Fibroblast of lung (primary cell): ENCODE measurements around the gene DUSP7. TPM values are rescaled to one million over a fixed set of nuclear protein-coding genes. Genes with fewer than 3 reads are reported as not detected.
A peak's percentile ranks its signal among the peaks of the same experiment; 100 is the strongest.

ENCODE experiments used
- DNase-seq, 2 donors: peaks; one replicate each; pipeline versions ENCODE4 v3.0.0 to v3.0.0-alpha.2; 2010; ENCODE audit warnings: low read depth in 2 of 2
- H2AFZ ChIP-seq: 2 replicates; pipeline ENCODE4 v1.5.1; 2012; ENCODE audit warnings: low read length, control low read depth, inconsistent platforms
- H3K27ac ChIP-seq: 2 replicates; pipeline ENCODE4 v1.5.1; 2011; ENCODE audit warnings: low read length, control low read depth; ENCODE audit not compliant: insufficient read depth
- H3K27me3 ChIP-seq: 2 replicates; pipeline ENCODE4 v1.5.1; 2011; ENCODE audit warnings: mild to moderate bottlenecking, low read length; ENCODE audit not compliant: control insufficient read depth, insufficient read depth
- H3K36me3 ChIP-seq: 2 replicates; pipeline ENCODE4 v1.5.1; 2011; ENCODE audit warnings: low read length; ENCODE audit not compliant: control insufficient read depth, insufficient read depth
- H3K4me1 ChIP-seq: 2 replicates; pipeline ENCODE4 v1.5.1; 2011; ENCODE audit warnings: low read length; ENCODE audit not compliant: control insufficient read depth, insufficient read depth; ENCODE audit errors: extremely low read depth
- H3K4me2 ChIP-seq: 2 replicates; pipeline ENCODE4 v1.5.1; 2011; ENCODE audit warnings: low read length, control low read depth; ENCODE audit not compliant: insufficient read depth; ENCODE audit errors: extremely low read depth
- H3K4me3 ChIP-seq, 4 experiments: fragments of 200-600 bp in 1 of 4; sonication (generic) in 1 of 4; replicated peaks in 1 of 4; 2 replicates each; pipeline ENCODE4 v1.5.1; 2011 to 2016; ENCODE audit warnings: low read length in 4 of 4, low read depth in 3 of 4, mild to moderate bottlenecking in 3 of 4, control low read depth in 2 of 4, inconsistent platforms in 1 of 4, mixed read lengths in 1 of 4; ENCODE audit not compliant: insufficient read depth in 1 of 4; ENCODE audit errors: control extremely low read depth in 1 of 4
- H3K79me2 ChIP-seq: 2 replicates; pipeline ENCODE4 v1.5.1; 2012; ENCODE audit warnings: mild to moderate bottlenecking, low read length, inconsistent platforms; ENCODE audit not compliant: control insufficient read depth, insufficient read depth
- H3K9ac ChIP-seq: 2 replicates; pipeline ENCODE4 v1.5.1; 2011; ENCODE audit warnings: mild to moderate bottlenecking, low read length, control low read depth; ENCODE audit not compliant: insufficient read depth
- H3K9me3 ChIP-seq: 2 replicates; pipeline ENCODE4 v1.5.1; 2012; ENCODE audit warnings: low read depth, low read length; ENCODE audit not compliant: control insufficient read depth, insufficient read depth
- H4K20me1 ChIP-seq: 2 replicates; pipeline ENCODE4 v1.5.1; 2011; ENCODE audit warnings: low read length; ENCODE audit not compliant: control insufficient read depth, insufficient read depth; ENCODE audit errors: extremely low read depth
- EZH2 ChIP-seq: IDR thresholded peaks from 2 replicates; pipeline ENCODE4 v1.5.1; 2012; ENCODE audit warnings: low read length, control low read depth, mild to moderate bottlenecking; ENCODE audit errors: missing control alignments
- polyA plus RNA-seq, 2 donors: library from polyadenylated mRNA; depleted of rRNA in 1 of 2; stranded (reverse) in 1 of 2; unstranded in 1 of 2; fragments of >200 nt; gene quantifications; 2 replicates each; pipeline ENCODE4 v1.2.1, GENCODE V29; 2011 to 2012; ENCODE audit warnings: missing spikeins in 1 of 2
- total RNA-seq: library from RNA; depleted of rRNA; stranded (reverse); fragments of >200 nt; gene quantifications from 2 replicates; pipeline ENCODE4 v1.2.1, GENCODE V29; 2014
- TF ChIP-seq, protein P1 (sequence below), 2 donors: IDR thresholded peaks in 1 of 2; conservative IDR thresholded peaks in 1 of 2; 1 replicate in 1 of 2; 2 replicates in 1 of 2; pipeline ENCODE4 v1.5.1; 2011 to 2012; ENCODE audit warnings: low read length in 2 of 2, control low read depth in 1 of 2, inconsistent platforms in 1 of 2, low read depth in 1 of 2, mild to moderate bottlenecking in 1 of 2

Gene DUSP7
- total and polyA plus RNA-seq, 2 donors (not counting 1 experiment from before 2014, with no cell fraction given): 5.6 to 26.5 TPM

DNA sequence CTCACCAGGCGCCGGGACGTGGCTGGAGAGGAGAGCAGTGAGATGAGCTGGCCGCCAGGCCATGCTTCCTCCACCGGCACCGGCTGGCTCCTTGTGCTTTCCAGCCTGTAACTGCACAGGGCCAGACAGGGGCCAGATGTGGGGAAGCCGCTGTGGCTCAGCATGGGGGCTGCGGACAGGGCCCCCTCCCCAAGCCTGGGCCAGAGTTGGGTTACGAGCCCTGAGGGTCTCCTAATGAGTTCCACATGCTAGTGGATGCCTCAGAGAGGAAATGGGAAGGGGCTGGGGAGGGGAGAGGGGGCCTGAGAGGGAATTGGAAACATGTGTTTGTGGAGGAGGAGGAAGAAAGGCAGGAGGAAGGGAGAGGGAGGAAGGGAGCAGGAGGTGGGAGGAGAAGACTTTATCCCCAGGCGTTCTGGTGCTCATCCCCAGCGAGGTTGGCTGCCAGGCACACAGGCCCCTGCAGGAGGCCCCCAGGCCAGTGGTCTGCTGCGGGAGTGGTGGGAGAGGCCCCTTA, 11.7 kb upstream of the DUSP7 start:
- Histone ChIP-seq H3K79me2 (no peaks in the 10 kb centered on the region), H3K36me3 (no peaks in the 10 kb centered on the region), H3K4me1 (no peaks in the 10 kb centered on the region), H3K27ac (no peak overlapping the region), H3K9ac (no peak overlapping the region), H4K20me1 (no peaks in the 10 kb centered on the region), H3K4me3 (no peak overlapping the region), H3K27me3 (no peaks in the 10 kb centered on the region), H3K9me3 (no peaks in the 10 kb centered on the region), H2AFZ (no peak overlapping the region), H3K4me2 (no peak overlapping the region)
- TF ChIP-seq EZH2: no peak
- TF ChIP-seq, protein P1, sequence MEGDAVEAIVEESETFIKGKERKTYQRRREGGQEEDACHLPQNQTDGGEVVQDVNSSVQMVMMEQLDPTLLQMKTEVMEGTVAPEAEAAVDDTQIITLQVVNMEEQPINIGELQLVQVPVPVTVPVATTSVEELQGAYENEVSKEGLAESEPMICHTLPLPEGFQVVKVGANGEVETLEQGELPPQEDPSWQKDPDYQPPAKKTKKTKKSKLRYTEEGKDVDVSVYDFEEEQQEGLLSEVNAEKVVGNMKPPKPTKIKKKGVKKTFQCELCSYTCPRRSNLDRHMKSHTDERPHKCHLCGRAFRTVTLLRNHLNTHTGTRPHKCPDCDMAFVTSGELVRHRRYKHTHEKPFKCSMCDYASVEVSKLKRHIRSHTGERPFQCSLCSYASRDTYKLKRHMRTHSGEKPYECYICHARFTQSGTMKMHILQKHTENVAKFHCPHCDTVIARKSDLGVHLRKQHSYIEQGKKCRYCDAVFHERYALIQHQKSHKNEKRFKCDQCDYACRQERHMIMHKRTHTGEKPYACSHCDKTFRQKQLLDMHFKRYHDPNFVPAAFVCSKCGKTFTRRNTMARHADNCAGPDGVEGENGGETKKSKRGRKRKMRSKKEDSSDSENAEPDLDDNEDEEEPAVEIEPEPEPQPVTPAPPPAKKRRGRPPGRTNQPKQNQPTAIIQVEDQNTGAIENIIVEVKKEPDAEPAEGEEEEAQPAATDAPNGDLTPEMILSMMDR (conservative IDR thresholded peaks at IDR 0.05 in 1 of 2, IDR thresholded peaks at IDR 0.05 in 1 of 2; ENCODE audit: low read depth in 1 of 2, low read length in 2 of 2): no peak
- DNase-seq: peak in 1 of 2 donors; percentile 43

DNA sequence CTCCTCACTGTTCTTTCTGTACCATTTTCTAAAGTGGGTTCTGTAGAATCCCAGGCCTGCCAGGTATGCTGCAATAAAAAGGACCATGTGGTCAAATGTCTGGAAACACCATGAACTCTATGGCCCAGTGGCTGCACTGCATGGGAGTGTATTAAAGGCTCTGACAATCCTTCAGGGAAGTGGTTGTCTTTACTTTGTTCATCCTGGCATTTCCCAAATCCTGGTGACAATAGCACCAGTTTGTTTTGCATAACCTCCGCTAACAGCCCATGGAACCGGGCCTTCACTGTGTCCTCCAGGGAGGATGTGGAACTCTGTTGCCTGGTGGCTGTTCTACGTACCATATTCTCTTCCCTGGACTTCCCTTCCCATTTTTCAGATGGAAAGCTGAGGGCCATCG, 11.2 kb upstream of the DUSP7 start:
- no peak for DNase-seq
- Histone ChIP-seq H3K4me1 (peaks cover 4% of the 10 kb centered on the region), H3K4me3 (no peak overlapping the region), H3K9ac (no peak overlapping the region), H3K27ac (no peak overlapping the region), H3K27me3 (no peaks in the 10 kb centered on the region), H2AFZ (no peak overlapping the region), H4K20me1 (no peaks in the 10 kb centered on the region), H3K9me3 (no peaks in the 10 kb centered on the region), H3K36me3 (no peaks in the 10 kb centered on the region), H3K79me2 (no peaks in the 10 kb centered on the region), H3K4me2 (no peak overlapping the region)
- TF ChIP-seq EZH2: no peak

DNA sequence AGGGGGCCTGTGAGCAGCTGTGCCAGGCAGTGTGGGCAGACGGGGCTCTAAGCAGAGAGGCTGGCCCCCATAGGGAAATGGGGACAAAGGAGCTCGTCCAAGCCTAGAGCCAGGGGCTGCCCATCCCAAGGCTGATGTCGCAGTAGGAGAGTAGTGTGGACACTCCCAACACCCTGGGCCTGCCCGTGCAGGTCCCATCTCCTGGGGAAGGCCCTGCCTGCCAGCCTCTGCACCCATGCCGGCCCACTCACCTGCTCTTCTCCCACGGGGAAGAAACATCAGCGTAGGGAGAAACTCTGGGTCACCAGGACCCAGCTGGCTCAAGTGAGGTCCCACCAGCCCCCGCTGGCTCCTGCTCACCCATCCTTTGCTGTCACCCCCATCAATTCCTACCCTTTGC, 10.7 kb upstream of the DUSP7 start:
- Histone ChIP-seq H3K4me2 (no peak overlapping the region), H4K20me1 (no peaks in the 10 kb centered on the region), H2AFZ (no peak overlapping the region), H3K9me3 (no peaks in the 10 kb centered on the region), H3K79me2 (no peaks in the 10 kb centered on the region), H3K4me3 (no peak overlapping the region), H3K9ac (no peak overlapping the region), H3K27me3 (no peaks in the 10 kb centered on the region), H3K36me3 (no peaks in the 10 kb centered on the region), H3K4me1 (peaks cover 6% of the 10 kb centered on the region), H3K27ac (no peak overlapping the region)
- no peak for DNase-seq
- TF ChIP-seq, protein P1 (conservative IDR thresholded peaks at IDR 0.05 in 1 of 2, IDR thresholded peaks at IDR 0.05 in 1 of 2; ENCODE audit: low read depth in 1 of 2, low read length in 2 of 2): no peak
- TF ChIP-seq EZH2: no peak
